Measurements from ENCODE around the gene NUDT17.

- TF ChIP-seq CTCF (conservative IDR thresholded peaks at IDR 0.05; ENCODE audit: low read depth in 2 of 2) (no peak), JUNB (IDR thresholded peaks at IDR 0.05; ENCODE audit: unreplicated experiment) (no peak), POLR2AphosphoS5 (IDR thresholded peaks at IDR 0.05; ENCODE audit: low read depth) (no peak), EZH2 (IDR thresholded peaks at IDR 0.05; ENCODE audit: low read depth, unreplicated experiment) (no peak), REST (IDR thresholded peaks at IDR 0.05; ENCODE audit: unreplicated experiment) (no peak), ETS1 (IDR thresholded peaks at IDR 0.05) (no peak)
Measured at GRCh38 chr1:145805057-145805456, 40.4 kb upstream of the NUDT17 start.

Data from GM23338 (cell line).